H1 (cell line): ENCODE data around the gene MMADHC. TPM values are rescaled to one million over a fixed set of nuclear protein-coding genes. Genes with fewer than 3 reads are reported as not detected.

ENCODE experiments used
- ATF2 ChIP-seq: IDR thresholded peaks from 2 replicates; pipeline ENCODE4 v1.6.1; 2012; ENCODE audit warnings: low read length, inconsistent platforms
- CHD7 ChIP-seq: fragments of 300-600 bp; sonication (generic); IDR thresholded peaks from 2 replicates; pipeline ENCODE4 v1.7.1; 2012; ENCODE audit warnings: low read length, moderate library complexity, mild to moderate bottlenecking, inconsistent platforms; ENCODE audit not compliant: insufficient replicate concordance
- EGR1 ChIP-seq: IDR thresholded peaks from 2 replicates; pipeline ENCODE4 v1.6.1; 2011; ENCODE audit warnings: low read depth, low read length, borderline replicate concordance
- POLR2A ChIP-seq, 2 experiments: IDR thresholded peaks; 1 replicate in 1 of 2; 2 replicates in 1 of 2; pipeline ENCODE4 v1.6.1; 2011; ENCODE audit warnings: low read depth in 2 of 2, low read length in 2 of 2, mild to moderate bottlenecking in 2 of 2; ENCODE audit errors: control extremely low read depth in 1 of 2
- SRF ChIP-seq: IDR thresholded peaks from 2 replicates; pipeline ENCODE4 v1.6.1; 2011; ENCODE audit warnings: mild to moderate bottlenecking, low read depth, low read length, moderate library complexity
- ZNF274 ChIP-seq: IDR thresholded peaks from 2 replicates; pipeline ENCODE4 v1.7.0; 2012; ENCODE audit warnings: low read length, borderline replicate concordance; ENCODE audit errors: extremely low read depth
- polyA plus RNA-seq, 7 experiments: library from polyadenylated mRNA; depleted of rRNA in 3 of 7; stranded (reverse) in 5 of 7; unstranded in 2 of 7; fragments of >200 nt in 5 of 7; fragments of 200-250 nt in 2 of 7; gene quantifications; 1 replicate in 5 of 7; 2 replicates in 1 of 7; 4 replicates in 1 of 7; pipeline versions ENCODE4 v1.2.1 to v1.2.3, GENCODE V29; 2011 to 2013; ENCODE audit warnings: missing spikeins in 2 of 7, mixed read lengths in 2 of 7
- total RNA-seq: library from RNA; stranded (reverse); fragmentation: NEBNext Ultra II Directional; extraction: Animal tissue kit (Norgen Biotek cat#: 25700); gene quantifications from 2 replicates; pipeline ENCODE4 v1.2.1, GENCODE V29; 2021

MMADHC gene
- total and polyA plus RNA-seq, 2 of the 8 experiments (the other 6 are each of a cell fraction or from before 2014, with no cell fraction given) = 61.1 to 130 TPM

- TF ChIP-seq CHD7 (no peak), EGR1 (no peak), SRF (no peak), POLR2A (IDR thresholded peaks at IDR 0.05; ENCODE audit: control extremely low read depth in 1 of 2, low read depth in 2 of 2, low read length in 2 of 2) (no peak), ZNF274 (no peak), ATF2 (no peak)
- TF ChIP-seq, all 59 proteins: peak for 0
Observed at GRCh38 chr2:149617476-149617875, 29.9 kb upstream of the MMADHC start (continued).
